HepG2 (cell line): ENCODE measurements around the gene IL6ST. TPM values are rescaled to one million over a fixed set of nuclear protein-coding genes. Genes with fewer than 3 reads are reported as not detected.

Experiments
- ATAC-seq: fragments of 200-7000 bp; cut with Tn5 transposase; 3 replicates; pipeline ENCODE4 v1.9.1; 2020; ENCODE audit warnings: mild to moderate bottlenecking, moderate library complexity
- BruUV-seq: library from RNA; stranded (reverse); fragments of 400-500 nt; replicated peaks from 2 replicates; lab custom pipeline; 2021; lab: Mats Ljungman, UMichigan
- CTCF ChIA-PET: fragments of 300-600 bp; formaldehyde crosslinking; extraction: SDS; loops from one replicate; lab custom pipeline; 2021; ENCODE audit warnings: low total read pairs, inconsistent platforms, low intra/inter-chr PET ratio; lab: Yijun Ruan, JAX
- POLR2A ChIA-PET: fragments of 350-600 bp; sonication (Branson Sonifier 250); formaldehyde crosslinking; loops from one replicate; lab custom pipeline; 2020; ENCODE audit warnings: antibody characterized with exemption, inconsistent platforms; lab: Yijun Ruan, JAX
- DNase-seq: peaks from one replicate; pipeline ENCODE4 v3.0.0-alpha.2; 2015; ENCODE audit warnings: low spot score
- FAIRE-seq: peaks from 3 replicates; lab custom pipeline; 2011; peaks lifted over from hg19 to GRCh38; lab: Jason Lieb, UNC
- H2AFZ ChIP-seq: one replicate; pipeline ENCODE4 v1.6.1; 2011; ENCODE audit warnings: low read length, inconsistent platforms
- H3K27ac ChIP-seq: fragments of 300-600 bp; 3 replicates; pipeline ENCODE4 v1.8.0; 2011; ENCODE audit warnings: mixed run types, mild to moderate bottlenecking, mixed read lengths, low read length, inconsistent platforms; ENCODE audit not compliant: insufficient read depth; ENCODE audit errors: extremely low read length
- H3K27me3 ChIP-seq, 2 experiments: fragments of 200-600 bp in 1 of 2; 2 replicates in 1 of 2; 3 replicates in 1 of 2; pipeline versions ENCODE4 v1.6.0 to v1.8.0; 2011; ENCODE audit warnings: low read length in 2 of 2, mild to moderate bottlenecking in 2 of 2, moderate library complexity in 2 of 2, inconsistent platforms in 1 of 2; ENCODE audit not compliant: insufficient read depth in 2 of 2, control insufficient read depth in 1 of 2
- H3K36me3 ChIP-seq, 2 experiments: fragments of 200-600 bp in 1 of 2; replicated peaks in 1 of 2; 2 replicates in 1 of 2; 3 replicates in 1 of 2; pipeline versions ENCODE4 v1.5.1 to v1.8.0; 2011; ENCODE audit warnings: low read length in 2 of 2, inconsistent platforms in 1 of 2; ENCODE audit not compliant: insufficient read depth in 2 of 2, control insufficient read depth in 1 of 2
- H3K4me1 ChIP-seq: 2 replicates; pipeline ENCODE4 v1.5.1; 2012; ENCODE audit warnings: low read length, inconsistent platforms; ENCODE audit not compliant: insufficient read depth
- H3K4me2 ChIP-seq: 2 replicates; pipeline ENCODE4 v1.6.0; 2011; ENCODE audit warnings: low read depth, low read length, inconsistent platforms
- H3K4me3 ChIP-seq, 3 experiments: fragments of 200-600 bp in 1 of 3; sonication (generic), shearing (Covaris generic) in 1 of 3; replicated peaks in 1 of 3; 2 replicates each; pipeline ENCODE4 v1.5.1; 2011 to 2016; ENCODE audit warnings: low read length in 3 of 3, inconsistent platforms in 2 of 3, low read depth in 2 of 3, mild to moderate bottlenecking in 2 of 3, control low read depth in 1 of 3, mixed read lengths in 1 of 3; ENCODE audit not compliant: insufficient read depth in 1 of 3
- H3K79me2 ChIP-seq: one replicate; pipeline ENCODE4 v1.6.1; 2011; ENCODE audit warnings: low read length, inconsistent platforms; ENCODE audit not compliant: insufficient read depth
- H3K9ac ChIP-seq: 2 replicates; pipeline ENCODE4 v1.6.0; 2011; ENCODE audit warnings: mild to moderate bottlenecking, low read depth, low read length, inconsistent platforms; ENCODE audit not compliant: insufficient read depth
- H3K9me3 ChIP-seq: 2 replicates; pipeline ENCODE4 v1.5.1; 2012; ENCODE audit warnings: mild to moderate bottlenecking, low read length
- H4K20me1 ChIP-seq: 2 replicates; pipeline ENCODE4 v1.6.0; 2011; ENCODE audit warnings: inconsistent platforms, mild to moderate bottlenecking, low read length, moderate library complexity; ENCODE audit not compliant: insufficient read depth
- LBX2 ChIP-seq: sonication (generic); formaldehyde crosslinking; IDR thresholded peaks from 2 replicates; pipeline ENCODE4 v1.5.0; 2020; ENCODE audit warnings: missing genetic modification reagents, mild to moderate bottlenecking, borderline replicate concordance
- MTA3 ChIP-seq: sonication (generic); formaldehyde crosslinking; IDR thresholded peaks from 2 replicates; pipeline ENCODE4 v1.4.0; 2020; ENCODE audit warnings: missing genetic modification reagents
- NFYB ChIP-seq: sonication (generic); formaldehyde crosslinking; IDR thresholded peaks from 2 replicates; pipeline ENCODE4 v1.4.0; 2020; ENCODE audit warnings: missing genetic modification reagents
- REST ChIP-seq, 2 experiments: IDR thresholded peaks; 2 replicates each; pipeline ENCODE4 v1.6.1; 2011 to 2012; ENCODE audit warnings: low read length in 2 of 2, borderline replicate concordance in 1 of 2, low read depth in 1 of 2, mild to moderate bottlenecking in 1 of 2, moderate library complexity in 1 of 2
- TMF1 ChIP-seq: sonication (generic); formaldehyde crosslinking; IDR thresholded peaks from 2 replicates; pipeline ENCODE4 v1.8.1; 2022; ENCODE audit warnings: low read depth, missing genetic modification reagents
- TRAFD1 ChIP-seq: sonication (generic); formaldehyde crosslinking; IDR thresholded peaks from 2 replicates; pipeline ENCODE4 v1.5.1; 2020; ENCODE audit warnings: missing genetic modification reagents, mild to moderate bottlenecking, borderline replicate concordance
- ZC3H4 ChIP-seq: sonication (generic); formaldehyde crosslinking; IDR thresholded peaks from 2 replicates; pipeline ENCODE4 v1.4.0; 2020; ENCODE audit warnings: missing genetic modification reagents, borderline replicate concordance
- ZFP1 ChIP-seq: IDR thresholded peaks from 2 replicates; pipeline ENCODE4 v1.6.1; 2016
- ZFP36L1 ChIP-seq: sonication (generic); formaldehyde crosslinking; IDR thresholded peaks from 2 replicates; pipeline ENCODE4 v1.8.0; 2022; ENCODE audit warnings: mild to moderate bottlenecking, missing genetic modification reagents, moderate library complexity
- ZNF17 ChIP-seq: sonication (generic); formaldehyde crosslinking; IDR thresholded peaks from 2 replicates; pipeline ENCODE4 v1.5.0; 2020; ENCODE audit warnings: mild to moderate bottlenecking, missing genetic modification reagents
- ZNF296 ChIP-seq: sonication (generic); formaldehyde crosslinking; conservative IDR thresholded peaks from 2 replicates; pipeline ENCODE4 v1.5.0; 2020; ENCODE audit warnings: mild to moderate bottlenecking, missing genetic modification reagents
- ZNF350 ChIP-seq: sonication (generic); formaldehyde crosslinking; IDR thresholded peaks from 2 replicates; pipeline ENCODE4 v1.4.0; 2020; ENCODE audit warnings: mild to moderate bottlenecking, low read depth, missing genetic modification reagents, borderline replicate concordance
- ZNF362 ChIP-seq: sonication (generic); formaldehyde crosslinking; IDR thresholded peaks from 2 replicates; pipeline ENCODE4 v1.4.0; 2020; ENCODE audit warnings: missing genetic modification reagents, mild to moderate bottlenecking, borderline replicate concordance
- ZNF709 ChIP-seq: sonication (generic); formaldehyde crosslinking; IDR thresholded peaks from 2 replicates; pipeline ENCODE4 v1.5.0; 2020; ENCODE audit warnings: mild to moderate bottlenecking, missing genetic modification reagents
- ZNF891 ChIP-seq: sonication (generic); formaldehyde crosslinking; IDR thresholded peaks from 2 replicates; pipeline ENCODE4 v1.5.0; 2020; ENCODE audit warnings: mild to moderate bottlenecking, missing genetic modification reagents
- WGBS: methylation state at CpG from one replicate; pipeline ENCODE4 v1.1.6; 2017; ENCODE audit warnings: low lambda C conversion rate; 5-methylcytosine and 5-hydroxymethylcytosine counted together
- in situ Hi-C: cut with HindIII; loops from 2 replicates; pipeline ENCODE4 v1.10.0; 2017; ENCODE audit warnings: low pct_unique_long_range_greater_than_20kb; ENCODE audit not compliant: extremely low pct_ligation_motif_present
- intact Hi-C: fragments of 100-400 bp; cut with micrococcal nuclease; formaldehyde crosslinking; loops from one replicate; pipeline ENCODE4 v1.10.0; 2022; ENCODE audit not compliant: unreplicated experiment
- polyA plus RNA-seq, 8 experiments: library from polyadenylated mRNA; depleted of rRNA in 3 of 8; stranded (reverse) in 7 of 8; unstranded in 1 of 8; fragments of >200 nt; fragmentation: Illumina TruSeq in 4 of 8; extraction: Trizol in 4 of 8; gene quantifications; 2 replicates each; pipeline versions ENCODE4 v1.2.1 to v1.2.3, GENCODE V29; 2011 to 2016; ENCODE audit warnings: low read depth in 4 of 8, missing spikeins in 1 of 8, mixed read lengths in 1 of 8; ENCODE audit not compliant: insufficient read depth in 1 of 8
- total RNA-seq, 5 experiments: library from RNA; depleted of rRNA; stranded (reverse); fragments of >200 nt; fragmentation: Illumina TruSeq; extraction: Trizol; gene quantifications; 2 replicates each; pipeline ENCODE4 v1.2.3, GENCODE V29; 2016; ENCODE audit warnings: low read depth in 1 of 5

IL6ST gene
- total and polyA plus RNA-seq, 2 of the 13 experiments (the other 11 are each of a cell fraction or from before 2014, with no cell fraction given) = 66.6 to 166 TPM

- FAIRE-seq = no peak
Observed at GRCh38 chr5:55926476-55926875, 68.3 kb downstream of the IL6ST start.

GRCh38 chr5:55925712-55926111, 69.1 kb downstream of the IL6ST start:
- no peaks in the 10 kb centered on the region for H3K79me2 ChIP-seq
- H3K36me3 ChIP-seq = no peaks in the 10 kb centered on the region
- WGBS = 33% methylated on average over 5 of the region's 5 CpGs
- H3K9ac ChIP-seq = no peak overlapping the region
- no peak overlapping the region for H2AFZ ChIP-seq
- ATAC-seq = no peak
- H3K4me3 ChIP-seq = no peak overlapping the region
- H3K27ac ChIP-seq = no peak overlapping the region
- no peak for FAIRE-seq
- intact Hi-C loops (no loop called here), in situ Hi-C loops (loop anchor here (25.0 kb wide), 1 partner anchor 912 kb away; no protein-coding TSS in a partner anchor)
- POLR2A ChIA-PET = no interaction called here
- no TSS peak for BruUV-seq
- H4K20me1 ChIP-seq = no peaks in the 10 kb centered on the region
- peaks cover 55% of the 10 kb centered on the region for H3K4me1 ChIP-seq
- H3K9me3 ChIP-seq = no peaks in the 10 kb centered on the region
- DNase-seq = no peak
- no peaks in the 10 kb centered on the region for H3K27me3 ChIP-seq
- no peak overlapping the region for H3K4me2 ChIP-seq
- CTCF ChIA-PET = no interaction called here
- TF ChIP-seq ZNF17 (CRISPR knock-in tag) = no peak
- TF ChIP-seq ZNF891 (CRISPR knock-in tag) = no peak
- no peak for TF ChIP-seq REST (IDR thresholded peaks at IDR 0.05; ENCODE audit: borderline replicate concordance in 1 of 2, low read depth in 1 of 2, low read length in 2 of 2)
- TF ChIP-seq NFYB = no peak
- no peak for TF ChIP-seq MTA3
- TF ChIP-seq ZFP1 (CRISPR knock-in tag) = no peak
- no peak for TF ChIP-seq TRAFD1 (CRISPR knock-in tag)
- TF ChIP-seq ZNF362 (CRISPR knock-in tag) = no peak

More at GRCh38 chr5:55926476-55926875, 68.3 kb downstream of the IL6ST start:
- ATAC-seq (no peak), DNase-seq (no peak)
- no TSS peak for BruUV-seq
- intact Hi-C loops (no loop called here), in situ Hi-C loops (loop anchor here (25.0 kb wide), 1 partner anchor 911 kb away; no protein-coding TSS in a partner anchor)
- Histone ChIP-seq H3K27ac (no peak overlapping the region), H3K79me2 (no peaks in the 10 kb centered on the region), H3K27me3 (no peaks in the 10 kb centered on the region), H3K9ac (no peak overlapping the region), H3K9me3 (no peaks in the 10 kb centered on the region), H4K20me1 (no peaks in the 10 kb centered on the region), H2AFZ (no peak overlapping the region), H3K36me3 (no peaks in the 10 kb centered on the region), H3K4me1 (peaks cover 55% of the 10 kb centered on the region), H3K4me2 (no peak overlapping the region), H3K4me3 (no peak overlapping the region)
- POLR2A ChIA-PET = no interaction called here
- TF ChIP-seq ZC3H4 (CRISPR knock-in tag) (no peak), TMF1 (CRISPR knock-in tag) (no peak), ZNF296 (CRISPR knock-in tag) (no peak), ZNF709 (no peak), LBX2 (no peak), ZFP36L1 (no peak), ZNF350 (no peak)
- 100% methylated on average over 3 of the region's 5 CpGs for WGBS
- CTCF ChIA-PET = no interaction called here
